IMR-90 (cell line): ENCODE results near the gene IFNE. TPM values are rescaled to one million over a fixed set of nuclear protein-coding genes. Genes with fewer than 3 reads are reported as not detected.

Source experiments
- ATAC-seq: fragments of 200-7000 bp; cut with Tn5 transposase; 2 replicates; pipeline ENCODE4 v1.9.1; 2020; ENCODE audit warnings: low read depth, mild to moderate bottlenecking, moderate library complexity
- BruUV-seq: library from RNA; stranded (reverse); fragments of 400-500 nt; replicated peaks from 2 replicates; lab custom pipeline; 2021; lab: Mats Ljungman, UMichigan
- CTCF ChIA-PET: fragments of 300-600 bp; formaldehyde crosslinking; extraction: SDS; loops from one replicate; lab custom pipeline; 2021; ENCODE audit warnings: antibody characterized with exemption; lab: Yijun Ruan, JAX
- POLR2A ChIA-PET: fragments of 300-600 bp; sonication (Branson Sonifier 250); formaldehyde crosslinking; loops from one replicate; lab custom pipeline; 2022; ENCODE audit warnings: antibody characterized with exemption; ENCODE audit not compliant: unreplicated experiment; lab: Charles Lee
- DNase-seq: peaks from one replicate; pipeline ENCODE4 v3.0.0; 2013
- H2AFZ ChIP-seq: replicated peaks from 2 replicates; pipeline ENCODE3; 2013; ENCODE audit warnings: low read length, mild to moderate bottlenecking; ENCODE audit not compliant: poor library complexity
- H2AK5ac ChIP-seq: 2 replicates; pipeline ENCODE4 v1.6.1; 2013; ENCODE audit warnings: low read depth, low read length, inconsistent platforms
- H2AK9ac ChIP-seq: replicated peaks from 2 replicates; pipeline ENCODE3; 2013; ENCODE audit warnings: mild to moderate bottlenecking, low read depth, low read length, moderate library complexity; ENCODE audit not compliant: poor library complexity
- H2BK120ac ChIP-seq: 2 replicates; pipeline ENCODE4 v1.6.1; 2013; ENCODE audit warnings: low read depth, low read length, inconsistent platforms
- H2BK15ac ChIP-seq: 3 replicates; pipeline ENCODE4 v1.6.1; 2013; ENCODE audit warnings: low read depth, low read length, inconsistent platforms
- H2BK20ac ChIP-seq: 2 replicates; pipeline ENCODE4 v1.6.1; 2013; ENCODE audit warnings: low read depth, mild to moderate bottlenecking, inconsistent platforms, low read length, moderate library complexity
- H2BK5ac ChIP-seq: 2 replicates; pipeline ENCODE4 v1.6.1; 2013; ENCODE audit warnings: mild to moderate bottlenecking, low read depth, low read length, inconsistent platforms; ENCODE audit not compliant: poor library complexity, severe bottlenecking
- H3K14ac ChIP-seq: replicated peaks from 2 replicates; pipeline ENCODE4 v1.6.1; 2013; ENCODE audit warnings: low read depth, low read length, inconsistent platforms
- H3K18ac ChIP-seq: 2 replicates; pipeline ENCODE4 v1.6.1; 2013; ENCODE audit warnings: low read depth, low read length, control low read depth
- H3K23ac ChIP-seq: 2 replicates; pipeline ENCODE4 v1.6.1; 2013; ENCODE audit warnings: low read depth, low read length, inconsistent platforms
- H3K27ac ChIP-seq: 2 replicates; pipeline ENCODE4 v1.5.1; 2013; ENCODE audit warnings: mild to moderate bottlenecking, control low read depth, low read length; ENCODE audit not compliant: insufficient read depth
- H3K27me3 ChIP-seq: 2 replicates; pipeline ENCODE4 v1.6.1; 2013; ENCODE audit warnings: low read length; ENCODE audit not compliant: control insufficient read depth, insufficient read depth
- H3K36me3 ChIP-seq: 2 replicates; pipeline ENCODE4 v1.6.1; 2013; ENCODE audit warnings: low read length, mixed read lengths; ENCODE audit not compliant: control insufficient read depth, insufficient read depth
- H3K4ac ChIP-seq: 2 replicates; pipeline ENCODE4 v1.6.1; 2013; ENCODE audit warnings: low read depth, low read length, inconsistent platforms
- H3K4me1 ChIP-seq: 2 replicates; pipeline ENCODE4 v1.6.1; 2013; ENCODE audit warnings: low read length, mixed read lengths; ENCODE audit not compliant: control insufficient read depth, insufficient read depth
- H3K4me2 ChIP-seq: 2 replicates; pipeline ENCODE4 v1.6.1; 2013; ENCODE audit warnings: low read depth, mild to moderate bottlenecking, control low read depth, low read length, moderate library complexity
- H3K4me3 ChIP-seq: 2 replicates; pipeline ENCODE4 v1.5.1; 2013; ENCODE audit warnings: low read depth, mild to moderate bottlenecking, control low read depth, low read length, moderate library complexity; ENCODE audit not compliant: insufficient read depth
- H3K56ac ChIP-seq: 2 replicates; pipeline ENCODE4 v1.6.1; 2013; ENCODE audit warnings: low read length, inconsistent platforms; ENCODE audit not compliant: insufficient read depth; ENCODE audit errors: extremely low read depth
- H3K79me1 ChIP-seq, 2 experiments: 2 replicates each; pipeline ENCODE4 v1.6.1; 2013; ENCODE audit warnings: low read length in 2 of 2, inconsistent platforms in 1 of 2, low read depth in 1 of 2
- H3K9ac ChIP-seq: 2 replicates; pipeline ENCODE4 v1.6.1; 2013; ENCODE audit warnings: low read depth, low read length, control low read depth
- H3K9me1 ChIP-seq: 2 replicates; pipeline ENCODE4 v1.6.1; 2013; ENCODE audit warnings: low read length, inconsistent platforms; ENCODE audit not compliant: insufficient read depth
- H3K9me3 ChIP-seq: 2 replicates; pipeline ENCODE4 v1.6.1; 2013; ENCODE audit warnings: low read length; ENCODE audit not compliant: control insufficient read depth, insufficient read depth
- H4K20me1 ChIP-seq: 2 replicates; pipeline ENCODE4 v1.6.1; 2013; ENCODE audit warnings: low read length, inconsistent platforms; ENCODE audit not compliant: insufficient read depth
- H4K5ac ChIP-seq: 2 replicates; pipeline ENCODE4 v1.6.1; 2013; ENCODE audit warnings: mild to moderate bottlenecking, low read depth, low read length, control low read depth
- H4K8ac ChIP-seq, 2 experiments: 2 replicates each; pipeline ENCODE4 v1.6.1; 2013; ENCODE audit warnings: low read depth in 2 of 2, low read length in 2 of 2, control low read depth in 1 of 2, inconsistent platforms in 1 of 2
- H4K91ac ChIP-seq: 2 replicates; pipeline ENCODE4 v1.6.1; 2013; ENCODE audit warnings: low read depth, low read length, inconsistent platforms; ENCODE audit not compliant: insufficient read depth
- BHLHE40 ChIP-seq: fragments of 150-350 bp; IDR thresholded peaks from 2 replicates; pipeline ENCODE4 v1.6.1; 2016; ENCODE audit warnings: mild to moderate bottlenecking, low read depth, low read length
- CEBPB ChIP-seq: IDR thresholded peaks from 2 replicates; pipeline ENCODE4 v1.6.1; 2012; ENCODE audit warnings: low read depth, low read length, improper control_type of control experiment
- MAFK ChIP-seq: IDR thresholded peaks from 2 replicates; pipeline ENCODE4 v1.6.1; 2012; ENCODE audit warnings: low read depth, low read length, improper control_type of control experiment
- RCOR1 ChIP-seq: IDR thresholded peaks from 2 replicates; pipeline ENCODE4 v1.6.1; 2012; ENCODE audit warnings: mild to moderate bottlenecking, low read length, improper control_type of control experiment; ENCODE audit not compliant: insufficient replicate concordance
- RFX5 ChIP-seq: IDR thresholded peaks from 2 replicates; pipeline ENCODE4 v1.8.0; 2012; ENCODE audit warnings: low read depth, mild to moderate bottlenecking, low read length, moderate library complexity
- WGBS, 2 experiments: methylation state at CpG; one replicate each; pipeline versions ENCODE4 v1.1.5 to v1.1.7; 2013; ENCODE audit warnings: missing lambda C conversion rate in 2 of 2; ENCODE audit not compliant: insufficient read length in 1 of 2; ENCODE audit errors: extremely low coverage in 2 of 2; 5-methylcytosine and 5-hydroxymethylcytosine counted together
- dilution Hi-C: fragments of 300-500 bp; cut with HindIII; formaldehyde crosslinking; loops from one replicate; pipeline ENCODE4 v1.14.3; 2018; ENCODE audit warnings: low sequenced_read_pairs; ENCODE audit not compliant: unreplicated experiment
- in situ Hi-C: fragments of 300-500 bp; cut with MboI; formaldehyde crosslinking; loops from 3 replicates; pipeline ENCODE4 v1.14.3; 2019; ENCODE audit warnings: low sequenced_read_pairs, inconsistent platforms, mixed read lengths
- intact Hi-C: fragments of 100-400 bp; cut with micrococcal nuclease; formaldehyde crosslinking; loops from 2 replicates; pipeline ENCODE4 v1.10.0; 2022
- polyA plus RNA-seq, 3 experiments: library from polyadenylated mRNA; depleted of rRNA; stranded (reverse); fragments of >200 nt; gene quantifications; 2 replicates each; pipeline ENCODE4 v1.2.3, GENCODE V29; 2012; ENCODE audit warnings: low replicate concordance in 1 of 3
- total RNA-seq: library from RNA; depleted of rRNA; stranded (reverse); fragments of >200 nt; gene quantifications from 2 replicates; pipeline ENCODE4 v1.2.3, GENCODE V29; 2012
- TF ChIP-seq, protein P1 (sequence below): fragments of 150-350 bp; IDR thresholded peaks from 2 replicates; pipeline ENCODE4 v1.6.1; 2017; ENCODE audit warnings: mild to moderate bottlenecking, antibody characterized with exemption, low read length, low read depth
- TF ChIP-seq, protein P2 (sequence below): fragments of 150-350 bp; IDR thresholded peaks from 2 replicates; pipeline ENCODE4 v1.6.1; 2016; ENCODE audit warnings: low read depth, mild to moderate bottlenecking, low read length, moderate library complexity, borderline replicate concordance

The IFNE gene
- total and polyA plus RNA-seq, 2 of the 4 experiments (the other 2 are of a cell fraction) = 1.4 to 1.8 TPM

GRCh38 chr9:21465138-21465537 is 17.0 kb downstream of the IFNE start:
- no peak overlapping the region for H2BK5ac ChIP-seq
- no peaks in the 10 kb centered on the region for H3K4me1 ChIP-seq
- POLR2A ChIA-PET = no interaction called here
- H3K14ac ChIP-seq = no peak overlapping the region
- no peaks in the 10 kb centered on the region for H3K27me3 ChIP-seq
- H4K20me1 ChIP-seq = no peaks in the 10 kb centered on the region
- H3K23ac ChIP-seq = no peak overlapping the region
- no peak for DNase-seq
- no peak overlapping the region for H2AK9ac ChIP-seq
- H4K5ac ChIP-seq = no peak overlapping the region
- H3K79me1 ChIP-seq = no peaks in the 10 kb centered on the region
- CTCF ChIA-PET = interaction anchor here (0.5 to 2.6 kb wide), 6 partner anchors 10 to 335 kb away, joined by 3 to 20 read pairs (median 4); partner anchors contain the start of gene KLHL9
- H3K18ac ChIP-seq = no peak overlapping the region
- H3K27ac ChIP-seq = no peak overlapping the region
- BruUV-seq = no TSS peak
- intact Hi-C loops = no loop called here
- no peak overlapping the region for H2AFZ ChIP-seq
- no peak overlapping the region for H3K4me2 ChIP-seq
- in situ Hi-C loops = no loop called here
- H3K36me3 ChIP-seq = no peaks in the 10 kb centered on the region
- H2BK120ac ChIP-seq = no peak overlapping the region
- no peak overlapping the region for H3K9ac ChIP-seq
- no peaks in the 10 kb centered on the region for H3K9me1 ChIP-seq
- H3K4ac ChIP-seq = no peak overlapping the region
- 100% methylated on average over 2 of the region's 5 CpGs; no CpG with 5 or more reads in 1 of the 2 experiments for WGBS, 2 experiments
- no peak overlapping the region for H4K91ac ChIP-seq
- TF ChIP-seq RCOR1 (no peak), CEBPB (no peak), MAFK (no peak), RFX5 (no peak), BHLHE40 (no peak)
- TF ChIP-seq, protein P1, sequence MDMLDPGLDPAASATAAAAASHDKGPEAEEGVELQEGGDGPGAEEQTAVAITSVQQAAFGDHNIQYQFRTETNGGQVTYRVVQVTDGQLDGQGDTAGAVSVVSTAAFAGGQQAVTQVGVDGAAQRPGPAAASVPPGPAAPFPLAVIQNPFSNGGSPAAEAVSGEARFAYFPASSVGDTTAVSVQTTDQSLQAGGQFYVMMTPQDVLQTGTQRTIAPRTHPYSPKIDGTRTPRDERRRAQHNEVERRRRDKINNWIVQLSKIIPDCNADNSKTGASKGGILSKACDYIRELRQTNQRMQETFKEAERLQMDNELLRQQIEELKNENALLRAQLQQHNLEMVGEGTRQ = no peak
- TF ChIP-seq, protein P2, sequence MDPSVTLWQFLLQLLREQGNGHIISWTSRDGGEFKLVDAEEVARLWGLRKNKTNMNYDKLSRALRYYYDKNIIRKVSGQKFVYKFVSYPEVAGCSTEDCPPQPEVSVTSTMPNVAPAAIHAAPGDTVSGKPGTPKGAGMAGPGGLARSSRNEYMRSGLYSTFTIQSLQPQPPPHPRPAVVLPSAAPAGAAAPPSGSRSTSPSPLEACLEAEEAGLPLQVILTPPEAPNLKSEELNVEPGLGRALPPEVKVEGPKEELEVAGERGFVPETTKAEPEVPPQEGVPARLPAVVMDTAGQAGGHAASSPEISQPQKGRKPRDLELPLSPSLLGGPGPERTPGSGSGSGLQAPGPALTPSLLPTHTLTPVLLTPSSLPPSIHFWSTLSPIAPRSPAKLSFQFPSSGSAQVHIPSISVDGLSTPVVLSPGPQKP = no peak
- H4K8ac ChIP-seq = no peak overlapping the region
- H3K9me3 ChIP-seq = no peaks in the 10 kb centered on the region
- H2BK20ac ChIP-seq = no peak overlapping the region
- no peak overlapping the region for H2AK5ac ChIP-seq
- no peak overlapping the region for H3K4me3 ChIP-seq
- H2BK15ac ChIP-seq = no peak overlapping the region
- no peak overlapping the region for H3K56ac ChIP-seq
- dilution Hi-C loops = no loop called here
- ATAC-seq = no peak
